IPS-11a (cell line): ENCODE results near the gene KRTAP5-7.
"Not testable (repeated sequence)": the region's sequence is repeated elsewhere in the genome, so short reads cannot be mapped to it uniquely, and the experiment has no call there.

Experiments
- H3K4me3 ChIP-seq: one replicate; pipeline ENCODE4 v1.5.1; 2013; ENCODE audit warnings: low read depth, low read length, control low read depth

Gene KRTAP5-7

DNA sequence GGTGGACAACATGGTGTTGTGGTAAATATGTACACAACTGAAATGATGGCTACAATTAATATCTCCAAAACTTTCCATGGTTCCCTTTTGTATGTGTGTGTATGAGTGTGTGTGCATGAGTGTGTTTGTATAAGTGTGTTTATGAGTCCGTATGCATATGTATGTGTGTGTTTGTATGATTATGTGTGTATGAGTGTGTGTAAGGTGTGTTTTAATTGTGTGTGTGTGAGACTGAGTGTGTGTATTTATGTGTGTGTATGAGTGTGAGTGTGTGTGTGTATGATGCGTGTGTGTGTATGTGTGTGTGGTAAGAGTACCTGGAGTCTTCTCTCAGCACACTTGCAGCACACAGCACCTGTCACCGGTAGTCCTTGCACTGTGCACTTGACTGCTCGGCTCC, 29.0 kb downstream of the KRTAP5-7 start:
- no peak overlapping the region for H3K4me3 ChIP-seq

DNA sequence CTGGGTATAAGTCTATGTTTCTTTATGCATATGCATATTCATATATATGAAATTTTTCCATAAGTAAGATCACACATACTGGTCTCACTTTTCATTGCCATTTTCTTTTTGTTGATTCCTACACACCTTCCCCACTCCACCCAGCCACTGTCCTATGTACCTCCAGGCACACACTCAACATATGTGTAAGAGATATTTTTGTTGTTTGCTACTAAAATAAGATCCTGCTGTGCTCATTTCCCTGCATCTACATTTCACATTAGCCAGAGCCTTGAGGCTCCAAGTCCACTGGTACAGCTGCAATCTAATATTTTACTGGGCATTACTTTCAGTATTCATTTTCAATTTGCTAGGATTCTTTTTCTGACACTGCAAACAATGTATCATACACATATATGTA, 30.2 kb downstream of the KRTAP5-7 start:
- no peak overlapping the region for H3K4me3 ChIP-seq

DNA sequence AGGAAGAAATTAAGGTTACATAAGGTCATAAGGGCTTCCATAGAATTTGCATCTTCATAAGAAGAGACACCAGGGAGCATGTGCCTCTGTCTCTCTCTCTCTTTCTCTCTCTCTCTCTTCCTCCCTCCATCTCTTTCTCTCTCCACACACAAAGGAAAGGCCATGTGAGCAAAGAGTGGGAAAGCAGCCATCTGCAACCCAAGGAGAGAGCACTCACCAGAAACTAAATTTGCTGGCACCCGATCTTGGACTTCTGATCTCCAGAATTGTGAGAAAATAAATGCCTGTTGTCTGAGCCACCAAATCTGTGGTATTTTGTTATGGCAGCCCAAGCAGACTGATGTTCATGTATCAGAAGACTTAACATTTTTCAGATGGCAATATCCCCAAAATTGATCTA, 31.9 kb downstream of the KRTAP5-7 start:
- no peak overlapping the region for H3K4me3 ChIP-seq

DNA sequence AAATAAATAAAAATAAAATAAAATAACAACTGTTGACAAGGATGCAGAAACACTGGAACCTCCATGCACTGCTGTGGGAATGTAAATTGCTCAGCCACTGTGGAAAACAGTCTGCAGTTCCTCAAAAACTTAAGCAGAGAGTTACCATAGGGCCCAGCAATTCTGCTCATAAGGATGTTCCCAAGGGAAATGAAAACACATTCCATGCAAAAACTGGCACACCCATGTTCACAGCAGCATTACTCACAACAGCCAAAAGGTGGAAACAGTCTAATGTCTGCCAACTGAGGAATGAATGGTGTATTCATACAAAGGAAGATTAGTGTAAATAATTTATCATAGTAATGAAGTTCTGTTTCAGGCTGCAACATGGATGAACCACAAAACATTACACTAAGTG, 35.1 kb downstream of the KRTAP5-7 start:
- H3K4me3 ChIP-seq, result no peak overlapping the region

DNA sequence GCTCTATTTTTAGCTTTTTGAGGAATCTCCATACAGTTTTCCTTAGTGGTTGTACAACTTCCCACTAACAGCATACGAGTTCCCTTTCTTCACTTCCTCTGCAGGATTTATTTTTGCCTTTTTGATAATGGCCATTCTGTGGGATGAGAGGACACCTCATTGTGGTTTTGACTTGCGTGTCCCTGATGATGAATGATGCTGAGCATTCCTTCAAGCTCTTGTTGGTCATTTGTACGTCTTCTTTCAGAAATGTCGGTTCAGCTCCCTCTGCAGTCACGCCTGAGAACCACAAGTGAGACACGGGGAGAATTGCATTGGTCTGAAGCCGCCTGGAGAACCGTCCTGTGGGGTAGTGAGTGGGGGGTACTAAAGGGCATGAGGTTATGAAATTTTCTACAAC, 36.3 kb downstream of the KRTAP5-7 start:
- H3K4me3 ChIP-seq, result no peak overlapping the region

DNA sequence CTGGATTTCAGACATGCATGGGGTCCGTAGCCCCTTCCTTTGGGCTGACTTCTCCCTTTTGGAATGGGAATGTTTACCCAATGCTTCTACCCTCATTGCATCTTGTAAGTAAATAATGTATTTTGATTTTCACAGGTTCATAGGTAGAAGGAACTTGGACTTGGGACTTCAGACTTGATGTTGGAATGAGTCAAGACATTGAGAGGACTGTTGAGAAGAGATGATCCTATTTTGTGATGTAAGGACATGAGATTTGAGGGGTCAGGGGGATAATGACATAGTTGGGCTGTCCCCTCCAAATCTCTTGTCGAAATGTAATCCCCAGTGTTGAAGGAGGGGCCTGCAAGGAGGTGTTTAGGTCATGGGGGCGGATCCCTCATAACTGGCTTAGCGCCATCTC, 37.4 kb downstream of the KRTAP5-7 start:
- no peak overlapping the region for H3K4me3 ChIP-seq

DNA sequence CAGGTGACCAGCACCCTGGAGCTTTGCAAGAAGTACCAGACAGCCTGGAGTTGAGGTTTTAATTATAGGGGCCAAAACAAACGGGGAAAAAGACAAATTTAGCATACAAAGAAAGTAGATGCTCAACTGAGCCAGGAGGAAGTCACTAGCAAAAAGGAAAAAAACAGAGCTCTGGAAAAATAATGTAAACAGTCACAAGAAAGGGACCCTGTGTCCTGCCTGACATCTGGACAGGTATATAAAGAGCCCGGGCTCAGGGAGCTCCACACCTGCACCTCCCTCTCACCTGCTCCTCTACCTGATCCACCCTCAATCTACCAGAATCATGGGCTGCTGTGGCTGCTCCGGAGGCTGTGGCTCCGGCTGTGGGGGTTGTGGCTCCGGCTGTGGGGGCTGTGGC, 38.2 kb downstream of the KRTAP5-7 start, which contains the start of gene KRTAP5-10:
Gene KRTAP5-10, plus strand, starts transcription at position 301 of the 400 bp plus-strand sequence. Its CDS starts 25 bp downstream, at position 326.
- H3K4me3 ChIP-seq, result no peak within 1 kb of the TSS

DNA sequence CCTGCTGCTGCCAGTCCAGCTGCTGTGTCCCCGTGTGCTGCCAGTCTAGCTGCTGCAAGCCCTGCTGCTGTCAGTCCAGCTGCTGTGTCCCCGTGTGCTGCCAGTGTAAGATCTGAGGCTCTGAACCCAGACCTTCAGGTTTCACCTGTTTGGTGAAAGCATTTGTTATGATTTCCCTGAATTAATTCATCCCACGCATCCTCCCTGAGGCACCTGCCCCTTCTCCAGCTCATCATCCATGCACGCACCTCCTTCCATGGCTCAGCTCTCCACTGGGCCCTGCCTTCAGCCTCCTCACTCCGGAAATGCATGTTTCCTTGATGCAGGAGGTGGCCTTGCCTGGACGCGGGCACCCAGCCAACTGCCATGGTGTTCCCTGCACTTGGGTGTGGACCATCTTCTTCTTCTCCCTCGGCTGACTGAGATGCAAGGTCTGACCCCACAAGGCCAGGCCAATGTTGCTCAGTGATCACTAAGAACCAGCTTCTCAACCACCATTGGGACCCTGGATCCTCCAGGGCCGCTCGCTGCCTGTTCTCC, 39.1 kb downstream of the KRTAP5-7 start:
- H3K4me3 ChIP-seq, result no peak overlapping the region

DNA sequence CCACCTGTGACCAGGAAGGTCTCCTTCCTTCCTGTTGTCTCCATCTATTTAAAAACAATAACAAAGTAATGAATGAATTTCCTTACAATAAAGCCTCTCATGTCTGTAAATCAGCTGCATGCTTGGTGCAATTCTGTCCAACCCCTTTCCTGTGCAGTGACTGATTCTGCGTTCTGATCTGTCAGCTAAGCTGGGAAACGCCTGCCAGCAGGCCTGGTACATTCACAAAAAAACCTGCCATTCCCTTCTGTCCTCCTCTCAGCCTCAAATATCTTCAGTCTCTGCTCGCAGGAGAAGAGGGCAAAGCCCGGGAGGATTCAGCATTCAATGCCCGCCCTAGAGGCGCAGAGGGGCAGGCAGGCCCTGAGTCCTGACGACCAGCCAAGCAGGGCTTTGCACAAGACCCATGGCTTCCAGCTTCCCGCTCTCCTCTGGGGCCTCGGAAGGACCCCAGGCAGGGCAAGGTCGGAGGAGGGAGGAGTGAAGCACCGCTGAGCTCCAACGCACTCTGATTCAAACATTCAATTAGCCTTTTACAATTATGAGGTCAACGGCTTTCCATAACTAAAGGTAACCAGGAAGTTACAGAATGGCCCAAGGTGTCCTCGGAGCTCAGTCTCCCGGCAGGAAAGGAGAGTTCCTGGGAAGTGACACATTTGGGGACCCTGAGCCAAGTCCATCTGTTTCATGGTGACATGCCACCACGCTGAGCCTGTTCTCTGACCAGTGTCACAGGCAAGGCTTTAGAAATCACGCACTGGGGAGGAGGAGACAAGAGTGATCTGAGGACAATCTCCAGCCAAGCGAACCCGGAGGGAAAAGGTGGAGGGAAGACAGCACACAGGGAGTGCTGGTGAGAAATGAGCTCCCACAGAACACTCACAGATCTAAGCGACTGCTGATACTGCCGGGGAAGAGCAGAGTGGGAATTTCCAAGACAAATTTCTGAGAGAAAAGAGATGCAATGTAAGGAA, 39.8 kb downstream of the KRTAP5-7 start:
- not testable (repeated sequence) for H3K4me3 ChIP-seq

DNA sequence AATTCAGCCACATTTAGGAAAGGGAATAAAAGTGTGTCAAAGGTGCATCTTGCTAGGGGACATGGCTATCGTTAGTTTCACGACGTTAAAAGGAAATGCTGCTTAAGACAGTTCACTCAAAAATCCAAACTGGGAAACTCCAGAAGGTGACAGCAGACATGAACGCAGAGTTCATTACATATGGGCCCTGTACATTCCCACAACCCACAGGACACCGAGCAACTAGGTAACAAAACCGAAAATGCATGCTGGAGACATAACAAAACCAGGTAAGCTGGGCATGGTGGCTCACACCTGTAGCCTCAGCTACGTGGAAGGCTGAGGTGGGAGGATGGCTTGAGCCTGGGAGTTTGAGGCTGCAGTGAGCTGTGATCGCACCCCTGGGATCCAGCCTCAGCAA, 40.6 kb downstream of the KRTAP5-7 start:
- not testable (repeated sequence) for H3K4me3 ChIP-seq

DNA sequence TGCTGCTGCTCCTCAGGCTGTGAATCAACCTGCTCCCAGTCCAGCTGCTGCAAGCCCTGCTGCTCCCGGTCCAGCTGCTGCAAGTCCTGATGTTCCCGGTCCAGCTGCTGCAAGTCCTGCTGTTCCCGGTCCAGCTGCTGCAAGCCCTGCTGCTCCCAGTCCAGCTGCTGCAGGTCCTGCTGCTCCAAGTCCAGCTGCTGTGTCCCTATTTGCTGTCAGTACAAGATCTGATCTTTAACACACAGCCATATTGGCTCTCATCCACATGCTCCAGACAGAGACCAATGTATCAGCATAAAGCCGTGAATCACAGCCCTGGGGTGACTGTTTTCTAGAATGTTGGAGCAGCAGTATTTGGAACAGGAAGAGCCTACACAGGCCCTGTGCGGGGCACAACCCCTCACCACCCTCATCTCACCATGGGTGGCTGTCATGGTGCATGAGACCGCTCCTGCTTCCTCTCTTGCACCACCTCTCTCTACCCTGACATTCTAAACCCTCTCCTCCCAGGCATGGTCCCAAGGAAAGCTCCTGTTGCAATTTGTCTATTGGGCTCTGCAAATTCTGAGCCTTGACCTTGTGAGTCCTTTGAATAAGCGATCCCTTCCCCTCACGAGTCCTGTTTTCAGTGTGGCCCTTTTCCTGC, 41.8 kb downstream of the KRTAP5-7 start:
- H3K4me3 ChIP-seq, result no peak overlapping the region

DNA sequence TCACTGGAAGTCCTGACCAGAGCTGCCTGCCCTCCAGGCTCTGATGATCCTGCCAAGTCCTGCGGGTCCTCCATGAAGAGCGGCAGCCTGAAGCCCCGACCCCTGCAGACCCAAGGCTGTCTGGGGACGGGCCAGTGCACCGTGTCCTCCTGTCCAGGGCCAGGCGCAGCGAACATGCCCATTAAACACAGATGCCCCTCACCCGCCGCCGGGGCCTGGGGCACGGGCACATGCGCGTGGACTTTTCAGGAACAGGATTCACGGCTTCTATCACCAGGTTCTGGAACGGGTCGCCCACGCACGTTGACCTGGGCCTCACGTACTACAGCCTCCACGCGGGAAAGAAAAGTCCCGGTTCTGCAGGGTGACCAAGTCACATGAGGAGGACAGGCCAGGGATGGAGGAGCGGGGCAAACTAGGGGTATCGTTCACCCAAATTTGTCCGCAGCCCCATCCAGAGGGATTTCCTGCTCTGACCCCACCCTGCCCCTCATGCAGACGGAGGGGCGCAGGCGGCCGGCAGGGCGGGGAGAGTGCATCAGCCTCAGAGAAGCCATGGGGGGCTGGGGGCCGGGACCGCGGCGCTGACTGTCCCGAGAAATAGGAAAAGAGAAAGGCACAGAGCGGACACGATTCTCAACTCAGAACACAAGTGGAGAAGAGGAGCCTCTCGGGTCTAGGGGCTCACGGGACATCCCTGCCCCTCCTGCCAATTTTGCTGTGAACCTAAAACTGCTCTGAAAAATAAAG, 44.2 kb downstream of the KRTAP5-7 start:
- not testable (repeated sequence) for H3K4me3 ChIP-seq

DNA sequence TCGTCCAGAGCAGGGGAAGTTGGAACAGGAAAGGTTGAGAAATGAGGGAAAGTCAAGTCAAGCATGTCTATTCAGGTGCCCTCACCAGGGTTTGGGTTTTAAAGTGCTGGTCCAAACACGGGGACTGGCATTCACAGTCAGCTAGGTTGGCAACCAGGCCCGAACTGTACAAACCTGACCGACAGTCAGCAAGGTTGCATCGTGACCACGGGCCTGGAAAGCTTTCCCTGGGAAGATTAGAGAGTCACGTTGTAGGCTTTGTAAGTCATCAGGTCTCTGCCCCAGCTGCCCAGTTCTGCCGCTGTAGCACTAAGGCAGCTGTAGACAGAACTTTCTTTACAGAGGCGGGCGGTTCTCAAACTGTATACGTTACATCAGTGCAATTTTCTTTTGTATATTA, 45.7 kb downstream of the KRTAP5-7 start:
- H3K4me3 ChIP-seq, result no peak overlapping the region

DNA sequence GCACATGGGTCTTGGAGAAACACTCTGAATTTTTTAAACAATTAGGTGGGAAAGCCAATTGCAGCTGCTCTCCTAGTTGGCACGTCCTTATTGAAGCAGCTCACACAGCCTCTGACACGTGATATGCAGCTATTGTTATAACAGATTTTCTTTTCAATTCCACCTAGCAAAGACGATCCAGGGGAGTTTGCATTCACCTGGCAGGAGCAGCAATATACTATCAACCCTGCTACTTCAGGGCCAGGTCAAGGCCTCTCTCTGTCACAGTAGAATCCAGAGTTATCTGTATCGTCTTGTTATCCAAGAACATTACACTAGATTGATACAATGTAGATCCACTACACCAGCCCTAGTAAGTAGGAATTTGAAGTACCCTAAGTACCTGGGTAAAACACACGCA, 47.4 kb downstream of the KRTAP5-7 start:
- H3K4me3 ChIP-seq, result no peak overlapping the region

DNA sequence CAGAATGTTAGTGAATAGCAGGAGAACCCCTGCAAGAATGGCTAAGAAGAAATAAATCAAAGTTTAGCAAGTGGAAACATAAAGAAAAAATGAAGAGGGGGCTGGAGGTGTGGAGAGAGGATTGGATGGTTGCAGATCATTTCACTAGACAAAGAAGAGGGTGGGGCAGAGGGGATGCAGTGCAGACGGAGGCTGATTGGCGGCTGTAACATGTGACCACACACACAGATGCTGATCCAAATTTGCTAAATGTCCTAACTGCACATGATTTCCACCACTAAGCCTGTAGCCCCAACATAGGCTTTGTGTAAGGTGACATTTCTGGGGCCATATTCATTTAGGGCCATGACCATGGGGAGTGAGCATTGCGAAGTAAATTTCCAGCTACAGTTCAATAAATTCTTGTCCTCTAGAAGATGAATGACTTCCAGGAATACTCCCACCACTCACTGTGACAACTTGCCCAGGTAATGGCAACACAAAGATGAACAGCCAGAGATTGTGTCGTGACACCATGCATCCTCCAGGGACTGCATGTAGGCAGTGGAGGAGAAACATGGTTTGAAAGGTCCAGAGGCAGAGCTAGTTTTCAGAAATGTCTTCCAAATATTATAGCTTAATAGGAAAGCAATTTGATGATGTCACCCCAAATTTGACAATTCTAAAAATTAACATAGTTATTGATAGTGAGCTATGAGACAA, 48.8 kb downstream of the KRTAP5-7 start:
- no peak overlapping the region for H3K4me3 ChIP-seq

DNA sequence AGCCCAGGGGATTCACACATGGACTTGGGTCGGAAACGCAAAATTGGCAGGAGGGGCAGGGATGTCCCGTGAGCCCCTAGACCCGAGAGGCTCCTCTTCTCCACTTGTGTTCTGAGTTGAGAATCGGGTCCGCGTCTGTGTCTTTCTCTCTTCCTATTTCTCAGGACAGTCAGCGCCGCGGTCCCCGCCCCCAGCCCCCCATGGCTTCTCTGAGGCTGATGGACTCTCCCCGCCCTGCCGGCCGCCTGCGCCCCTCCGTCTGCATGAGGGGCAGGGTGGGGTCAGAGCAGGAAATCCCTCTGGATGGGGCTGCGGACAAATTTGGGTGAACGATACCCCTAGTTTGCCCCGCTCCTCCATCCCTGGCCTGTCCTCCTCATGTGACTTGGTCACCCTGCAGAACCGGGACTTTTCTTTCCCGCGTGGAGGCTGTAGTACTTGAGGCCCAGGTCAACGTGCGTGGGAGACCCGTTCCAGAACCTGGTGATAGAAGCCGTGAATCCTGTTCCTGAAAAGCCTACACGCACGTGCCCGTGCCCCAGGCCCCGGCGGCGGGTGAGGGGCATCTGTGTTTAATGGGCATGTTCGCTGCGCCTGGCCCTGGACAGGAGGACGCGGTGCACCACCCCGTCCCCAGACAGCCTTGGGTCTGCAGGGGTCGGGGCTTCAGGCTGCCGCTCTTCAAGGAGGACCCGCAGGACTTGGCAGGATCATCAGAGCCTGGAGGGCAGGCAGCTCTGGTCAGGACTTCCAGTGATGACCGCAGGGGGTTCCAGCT, 49.8 kb downstream of the KRTAP5-7 start:
- not testable (repeated sequence) for H3K4me3 ChIP-seq

DNA sequence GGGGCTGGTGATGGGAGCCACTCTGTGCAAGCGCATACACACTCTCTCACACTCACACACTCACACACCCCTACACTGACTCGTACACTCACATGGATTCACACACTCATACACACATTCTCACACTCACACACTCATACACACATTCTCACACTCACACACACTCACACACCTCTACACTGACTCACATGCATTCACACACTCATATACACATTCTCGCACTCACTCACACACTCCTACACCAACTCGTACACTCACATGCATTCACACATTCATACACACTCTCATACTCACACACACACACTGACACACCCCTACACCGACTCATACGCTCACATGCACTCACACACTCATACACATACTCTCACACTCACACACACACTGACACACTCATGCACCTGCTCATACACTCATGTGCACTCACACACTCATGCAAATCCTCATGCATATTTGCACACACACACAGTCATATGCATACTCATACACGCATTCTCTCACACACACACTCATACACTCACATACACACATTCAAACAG, 50.5 kb downstream of the KRTAP5-7 start:
- H3K4me3 ChIP-seq, result no peak overlapping the region
